Measurements from ENCODE around the gene MYO3A. TPM values are rescaled to one million over a fixed set of nuclear protein-coding genes. Genes with fewer than 3 reads are reported as not detected.

Gene MYO3A
- total and polyA plus RNA-seq, 2 experiments from 2014 or later: 3.0 to 10.7 TPM

DNA sequence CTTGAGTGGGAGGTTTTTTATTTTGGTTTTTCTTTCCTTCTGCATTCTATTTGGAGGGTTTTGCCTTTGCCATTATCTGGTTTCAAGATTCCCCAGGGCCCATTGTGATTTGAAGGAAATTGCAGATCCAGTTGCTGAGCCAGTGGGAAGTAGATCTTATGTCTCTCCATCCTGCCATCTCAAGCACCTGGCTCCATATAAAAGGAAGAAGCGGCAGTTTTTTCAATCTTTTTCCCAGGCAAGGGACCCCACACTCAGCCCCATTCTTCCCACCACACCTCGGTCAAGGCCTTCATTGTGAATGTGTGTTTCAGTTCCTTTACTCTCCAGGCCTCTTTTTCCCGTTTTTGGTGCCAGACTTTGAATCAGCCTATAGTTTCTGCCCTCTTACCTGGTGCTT is 95.8 kb downstream of the MYO3A start (continued):
- TF ChIP-seq, protein P1, sequence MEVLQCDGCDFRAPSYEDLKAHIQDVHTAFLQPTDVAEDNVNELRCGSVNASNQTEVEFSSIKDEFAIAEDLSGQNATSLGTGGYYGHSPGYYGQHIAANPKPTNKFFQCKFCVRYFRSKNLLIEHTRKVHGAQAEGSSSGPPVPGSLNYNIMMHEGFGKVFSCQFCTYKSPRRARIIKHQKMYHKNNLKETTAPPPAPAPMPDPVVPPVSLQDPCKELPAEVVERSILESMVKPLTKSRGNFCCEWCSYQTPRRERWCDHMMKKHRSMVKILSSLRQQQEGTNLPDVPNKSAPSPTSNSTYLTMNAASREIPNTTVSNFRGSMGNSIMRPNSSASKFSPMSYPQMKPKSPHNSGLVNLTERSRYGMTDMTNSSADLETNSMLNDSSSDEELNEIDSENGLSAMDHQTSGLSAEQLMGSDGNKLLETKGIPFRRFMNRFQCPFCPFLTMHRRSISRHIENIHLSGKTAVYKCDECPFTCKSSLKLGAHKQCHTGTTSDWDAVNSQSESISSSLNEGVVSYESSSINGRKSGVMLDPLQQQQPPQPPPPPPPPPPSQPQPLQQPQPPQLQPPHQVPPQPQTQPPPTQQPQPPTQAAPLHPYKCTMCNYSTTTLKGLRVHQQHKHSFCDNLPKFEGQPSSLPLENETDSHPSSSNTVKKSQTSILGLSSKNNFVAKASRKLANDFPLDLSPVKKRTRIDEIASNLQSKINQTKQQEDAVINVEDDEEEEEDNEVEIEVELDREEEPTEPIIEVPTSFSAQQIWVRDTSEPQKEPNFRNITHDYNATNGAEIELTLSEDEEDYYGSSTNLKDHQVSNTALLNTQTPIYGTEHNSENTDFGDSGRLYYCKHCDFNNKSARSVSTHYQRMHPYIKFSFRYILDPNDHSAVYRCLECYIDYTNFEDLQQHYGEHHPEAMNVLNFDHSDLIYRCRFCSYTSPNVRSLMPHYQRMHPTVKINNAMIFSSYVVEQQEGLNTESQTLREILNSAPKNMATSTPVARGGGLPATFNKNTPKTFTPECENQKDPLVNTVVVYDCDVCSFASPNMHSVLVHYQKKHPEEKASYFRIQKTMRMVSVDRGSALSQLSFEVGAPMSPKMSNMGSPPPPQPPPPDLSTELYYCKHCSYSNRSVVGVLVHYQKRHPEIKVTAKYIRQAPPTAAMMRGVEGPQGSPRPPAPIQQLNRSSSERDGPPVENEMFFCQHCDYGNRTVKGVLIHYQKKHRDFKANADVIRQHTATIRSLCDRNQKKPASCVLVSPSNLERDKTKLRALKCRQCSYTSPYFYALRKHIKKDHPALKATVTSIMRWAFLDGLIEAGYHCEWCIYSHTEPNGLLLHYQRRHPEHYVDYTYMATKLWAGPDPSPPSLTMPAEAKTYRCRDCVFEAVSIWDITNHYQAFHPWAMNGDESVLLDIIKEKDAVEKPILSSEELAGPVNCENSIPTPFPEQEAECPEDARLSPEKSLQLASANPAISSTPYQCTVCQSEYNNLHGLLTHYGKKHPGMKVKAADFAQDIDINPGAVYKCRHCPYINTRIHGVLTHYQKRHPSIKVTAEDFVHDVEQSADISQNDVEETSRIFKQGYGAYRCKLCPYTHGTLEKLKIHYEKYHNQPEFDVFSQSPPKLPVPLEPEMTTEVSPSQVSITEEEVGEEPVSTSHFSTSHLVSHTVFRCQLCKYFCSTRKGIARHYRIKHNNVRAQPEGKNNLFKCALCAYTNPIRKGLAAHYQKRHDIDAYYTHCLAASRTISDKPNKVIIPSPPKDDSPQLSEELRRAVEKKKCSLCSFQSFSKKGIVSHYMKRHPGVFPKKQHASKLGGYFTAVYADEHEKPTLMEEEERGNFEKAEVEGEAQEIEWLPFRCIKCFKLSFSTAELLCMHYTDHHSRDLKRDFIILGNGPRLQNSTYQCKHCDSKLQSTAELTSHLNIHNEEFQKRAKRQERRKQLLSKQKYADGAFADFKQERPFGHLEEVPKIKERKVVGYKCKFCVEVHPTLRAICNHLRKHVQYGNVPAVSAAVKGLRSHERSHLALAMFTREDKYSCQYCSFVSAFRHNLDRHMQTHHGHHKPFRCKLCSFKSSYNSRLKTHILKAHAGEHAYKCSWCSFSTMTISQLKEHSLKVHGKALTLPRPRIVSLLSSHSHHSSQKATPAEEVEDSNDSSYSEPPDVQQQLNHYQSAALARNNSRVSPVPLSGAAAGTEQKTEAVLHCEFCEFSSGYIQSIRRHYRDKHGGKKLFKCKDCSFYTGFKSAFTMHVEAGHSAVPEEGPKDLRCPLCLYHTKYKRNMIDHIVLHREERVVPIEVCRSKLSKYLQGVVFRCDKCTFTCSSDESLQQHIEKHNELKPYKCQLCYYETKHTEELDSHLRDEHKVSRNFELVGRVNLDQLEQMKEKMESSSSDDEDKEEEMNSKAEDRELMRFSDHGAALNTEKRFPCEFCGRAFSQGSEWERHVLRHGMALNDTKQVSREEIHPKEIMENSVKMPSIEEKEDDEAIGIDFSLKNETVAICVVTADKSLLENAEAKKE (CRISPR knock-in tag; IDR thresholded peaks at IDR 0.05): 0 out of 2 replicates have a peak, but pooled peaks have one; percentile 51
- TF ChIP-seq CREB1 (CRISPR knock-in tag; IDR thresholded peaks at IDR 0.05; ENCODE audit: low read depth) (no peak), ZNF331 (CRISPR knock-in tag; IDR thresholded peaks at IDR 0.05; ENCODE audit: low read depth) (no peak), EZH2phosphoT487 (IDR thresholded peaks at IDR 0.05; ENCODE audit: unreplicated experiment) (no peak), JUNB (IDR thresholded peaks at IDR 0.05; ENCODE audit: unreplicated experiment) (no peak)

DNA sequence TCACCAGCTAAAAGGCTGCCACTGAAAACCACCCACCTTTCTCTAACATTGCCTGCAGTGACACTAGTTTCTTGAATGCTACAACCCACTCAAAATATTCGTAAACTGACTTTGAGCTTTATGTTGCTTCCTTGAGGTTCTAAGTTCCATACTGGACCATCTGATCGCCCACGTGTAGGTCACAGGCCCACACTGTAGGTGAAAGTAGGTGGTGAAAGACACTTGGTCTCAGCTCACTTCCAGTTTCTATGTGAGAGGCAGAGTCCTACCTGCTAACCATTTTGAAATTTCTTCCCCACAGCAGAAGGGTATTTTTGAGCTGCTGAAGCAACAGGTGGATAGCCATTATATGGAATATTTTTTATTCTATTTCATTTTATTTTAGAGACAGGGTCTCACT is 97.3 kb downstream of the MYO3A start:
- H3K9me3 Mint-ChIP-seq: no peaks in the 10 kb centered on the region

More for the DNA sequence above, 97.3 kb downstream of the MYO3A start:
- H3K4me1 Mint-ChIP-seq: peaks cover 17% of the 10 kb centered on the region
- no peak overlapping the region for H3K27ac ChIP-seq (ENCODE audit: low read depth)
- H3K36me3 Mint-ChIP-seq (ENCODE audit: low read depth): no peaks in the 10 kb centered on the region; the same call in 2 of the 3 replicates
- TF ChIP-seq STAT1 (IDR thresholded peaks at IDR 0.05; ENCODE audit: unreplicated experiment) (no peak), EZH2phosphoT487 (IDR thresholded peaks at IDR 0.05; ENCODE audit: unreplicated experiment) (no peak), EZH2 (IDR thresholded peaks at IDR 0.05; ENCODE audit: low read depth, unreplicated experiment) (no peak)
- TF ChIP-seq, protein P2, sequence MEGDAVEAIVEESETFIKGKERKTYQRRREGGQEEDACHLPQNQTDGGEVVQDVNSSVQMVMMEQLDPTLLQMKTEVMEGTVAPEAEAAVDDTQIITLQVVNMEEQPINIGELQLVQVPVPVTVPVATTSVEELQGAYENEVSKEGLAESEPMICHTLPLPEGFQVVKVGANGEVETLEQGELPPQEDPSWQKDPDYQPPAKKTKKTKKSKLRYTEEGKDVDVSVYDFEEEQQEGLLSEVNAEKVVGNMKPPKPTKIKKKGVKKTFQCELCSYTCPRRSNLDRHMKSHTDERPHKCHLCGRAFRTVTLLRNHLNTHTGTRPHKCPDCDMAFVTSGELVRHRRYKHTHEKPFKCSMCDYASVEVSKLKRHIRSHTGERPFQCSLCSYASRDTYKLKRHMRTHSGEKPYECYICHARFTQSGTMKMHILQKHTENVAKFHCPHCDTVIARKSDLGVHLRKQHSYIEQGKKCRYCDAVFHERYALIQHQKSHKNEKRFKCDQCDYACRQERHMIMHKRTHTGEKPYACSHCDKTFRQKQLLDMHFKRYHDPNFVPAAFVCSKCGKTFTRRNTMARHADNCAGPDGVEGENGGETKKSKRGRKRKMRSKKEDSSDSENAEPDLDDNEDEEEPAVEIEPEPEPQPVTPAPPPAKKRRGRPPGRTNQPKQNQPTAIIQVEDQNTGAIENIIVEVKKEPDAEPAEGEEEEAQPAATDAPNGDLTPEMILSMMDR (conservative IDR thresholded peaks at IDR 0.05; ENCODE audit: low read depth in 2 of 2): no peak
- TF ChIP-seq, protein P3, sequence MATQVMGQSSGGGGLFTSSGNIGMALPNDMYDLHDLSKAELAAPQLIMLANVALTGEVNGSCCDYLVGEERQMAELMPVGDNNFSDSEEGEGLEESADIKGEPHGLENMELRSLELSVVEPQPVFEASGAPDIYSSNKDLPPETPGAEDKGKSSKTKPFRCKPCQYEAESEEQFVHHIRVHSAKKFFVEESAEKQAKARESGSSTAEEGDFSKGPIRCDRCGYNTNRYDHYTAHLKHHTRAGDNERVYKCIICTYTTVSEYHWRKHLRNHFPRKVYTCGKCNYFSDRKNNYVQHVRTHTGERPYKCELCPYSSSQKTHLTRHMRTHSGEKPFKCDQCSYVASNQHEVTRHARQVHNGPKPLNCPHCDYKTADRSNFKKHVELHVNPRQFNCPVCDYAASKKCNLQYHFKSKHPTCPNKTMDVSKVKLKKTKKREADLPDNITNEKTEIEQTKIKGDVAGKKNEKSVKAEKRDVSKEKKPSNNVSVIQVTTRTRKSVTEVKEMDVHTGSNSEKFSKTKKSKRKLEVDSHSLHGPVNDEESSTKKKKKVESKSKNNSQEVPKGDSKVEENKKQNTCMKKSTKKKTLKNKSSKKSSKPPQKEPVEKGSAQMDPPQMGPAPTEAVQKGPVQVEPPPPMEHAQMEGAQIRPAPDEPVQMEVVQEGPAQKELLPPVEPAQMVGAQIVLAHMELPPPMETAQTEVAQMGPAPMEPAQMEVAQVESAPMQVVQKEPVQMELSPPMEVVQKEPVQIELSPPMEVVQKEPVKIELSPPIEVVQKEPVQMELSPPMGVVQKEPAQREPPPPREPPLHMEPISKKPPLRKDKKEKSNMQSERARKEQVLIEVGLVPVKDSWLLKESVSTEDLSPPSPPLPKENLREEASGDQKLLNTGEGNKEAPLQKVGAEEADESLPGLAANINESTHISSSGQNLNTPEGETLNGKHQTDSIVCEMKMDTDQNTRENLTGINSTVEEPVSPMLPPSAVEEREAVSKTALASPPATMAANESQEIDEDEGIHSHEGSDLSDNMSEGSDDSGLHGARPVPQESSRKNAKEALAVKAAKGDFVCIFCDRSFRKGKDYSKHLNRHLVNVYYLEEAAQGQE (IDR thresholded peaks at IDR 0.05; ENCODE audit: unreplicated experiment): no peak
- no peaks in the 10 kb centered on the region for H3F3A ChIP-seq (replicated peaks; ENCODE audit: low read depth)
- H2AFZ ChIP-seq: no peak overlapping the region
- H3K4me2 ChIP-seq: no peak overlapping the region
- ATAC-seq (no peak), DNase-seq (ENCODE audit: low spot score) (no peak)
- H3K79me2 ChIP-seq (replicated peaks; ENCODE audit: insufficient read depth): no peaks in the 10 kb centered on the region
- no peaks in the 10 kb centered on the region for H3K36me3 ChIP-seq (ENCODE audit: insufficient read depth)
- H4K20me1 ChIP-seq (replicated peaks; ENCODE audit: insufficient read depth): no peaks in the 10 kb centered on the region
- H3K4me3 Mint-ChIP-seq: no peak overlapping the region
- no peak overlapping the region for H3K27ac Mint-ChIP-seq
- H3K4me1 ChIP-seq (ENCODE audit: insufficient read depth): peaks cover 16% of the 10 kb centered on the region; the same call in 1 of the 2 replicates
- no peaks in the 10 kb centered on the region for H3K27me3 Mint-ChIP-seq (ENCODE audit: insufficient read depth, low read depth, poor library complexity)
- 0 out of 2 replicates have a peak, but pooled peaks cover under 1% of the 10 kb centered on the region for H3K9me2 ChIP-seq (ENCODE audit: insufficient read depth)
- H3K27me3 ChIP-seq (ENCODE audit: insufficient read depth): no peaks in the 10 kb centered on the region
- H3K4me3 ChIP-seq: no peak overlapping the region
